ENCODE measurements around the gene NELL1. TPM values are rescaled to one million over a fixed set of nuclear protein-coding genes. Genes with fewer than 3 reads are reported as not detected.

The NELL1 gene
- total RNA-seq (2022) (not detected in 2 replicates), Bru-seq, nascent RNA (percentile 1 among the genes with signal in this experiment), BruChase-seq, experiment 1, labeled RNA remaining after a 2-hour chase (percentile 1 among the genes with signal in this experiment), BruChase-seq, experiment 2, labeled RNA remaining after a 6-hour chase (percentile 0 among the genes with signal in this experiment)
- long read RNA-seq = 0 reads

- Mint-ChIP-seq H3K27me3 (ENCODE audit: insufficient read depth, unreplicated experiment) (peaks cover 19% of the 10 kb centered on the region), H3K36me3 (ENCODE audit: insufficient read depth, unreplicated experiment) (no peaks in the 10 kb centered on the region), H3K4me3 (ENCODE audit: unreplicated experiment) (no peak within 1 kb of the TSS), H3K4me1 (ENCODE audit: low read depth, unreplicated experiment) (no peaks in the 10 kb centered on the region), H3K9me3 (ENCODE audit: unreplicated experiment) (no peaks in the 10 kb centered on the region), H3K27ac (ENCODE audit: unreplicated experiment) (no peak within 1 kb of the TSS)
- H3K9me3 ChIP-seq = no peaks in the 10 kb centered on the region
- no peaks in the 10 kb centered on the region for H3K4me1 ChIP-seq
- TF ChIP-seq CTCF (IDR thresholded peaks at IDR 0.05; ENCODE audit: insufficient read depth in 1 of 2, low read depth in 1 of 2, low read length in 1 of 2, severe bottlenecking in 1 of 2, unreplicated experiment in 1 of 2) = no peak
- no peaks in the 10 kb centered on the region for H3K36me3 ChIP-seq (ENCODE audit: control insufficient read depth, insufficient read depth, low read length)
- BruUV-seq (replicated peaks) = no TSS peak
- ChIA-PET POLR2A (no interaction called here), CTCF (no interaction called here)
- intact Hi-C loops (cut with micrococcal nuclease; ENCODE audit: unreplicated experiment) = no loop called here
- H3K27me3 ChIP-seq (replicated peaks; ENCODE audit: control insufficient read depth, insufficient read depth, low read length) = no peaks in the 10 kb centered on the region
- H3K4me3 ChIP-seq (ENCODE audit: low read depth, low read length) = no peak within 1 kb of the TSS
- DNase-seq = no peak
Observed at GRCh38 chr11:20668844-20669819, at the start of gene NELL1. NELL1 (plus strand) TSS chr11:20669586.

GRCh38 chr11:20620988-20621387 lies 48.4 kb upstream of the NELL1 start:
- Histone ChIP-seq H3K4me1 (no peaks in the 10 kb centered on the region), H3K9me3 (no peaks in the 10 kb centered on the region), H3K4me3 (ENCODE audit: low read depth, low read length) (no peak overlapping the region), H3K27me3 (replicated peaks; ENCODE audit: control insufficient read depth, insufficient read depth, low read length) (peaks cover 4% of the 10 kb centered on the region), H3K36me3 (ENCODE audit: control insufficient read depth, insufficient read depth, low read length) (no peaks in the 10 kb centered on the region)
- DNase-seq = no peak
- Mint-ChIP-seq H3K4me1 (ENCODE audit: low read depth, unreplicated experiment) (no peaks in the 10 kb centered on the region), H3K27me3 (ENCODE audit: insufficient read depth, unreplicated experiment) (peaks cover 19% of the 10 kb centered on the region), H3K36me3 (ENCODE audit: insufficient read depth, unreplicated experiment) (no peaks in the 10 kb centered on the region), H3K4me3 (ENCODE audit: unreplicated experiment) (no peak overlapping the region), H3K27ac (ENCODE audit: unreplicated experiment) (no peak overlapping the region), H3K9me3 (ENCODE audit: unreplicated experiment) (no peaks in the 10 kb centered on the region)
- CTCF ChIA-PET = no interaction called here
- intact Hi-C loops (cut with micrococcal nuclease; ENCODE audit: unreplicated experiment) = no loop called here
- no TSS peak for BruUV-seq (replicated peaks)
- POLR2A ChIA-PET = no interaction called here
- TF ChIP-seq CTCF (IDR thresholded peaks at IDR 0.05; ENCODE audit: insufficient read depth in 1 of 2, low read depth in 1 of 2, low read length in 1 of 2, severe bottlenecking in 1 of 2, unreplicated experiment in 1 of 2) = no peak

GRCh38 chr11:20621679-20622078 lies 47.7 kb upstream of the NELL1 start:
- no peak overlapping the region for H3K4me3 ChIP-seq (ENCODE audit: low read depth, low read length)
- Mint-ChIP-seq H3K4me3 (ENCODE audit: unreplicated experiment) (no peak overlapping the region), H3K27me3 (ENCODE audit: insufficient read depth, unreplicated experiment) (peaks cover 24% of the 10 kb centered on the region), H3K27ac (ENCODE audit: unreplicated experiment) (no peak overlapping the region), H3K9me3 (ENCODE audit: unreplicated experiment) (no peaks in the 10 kb centered on the region), H3K36me3 (ENCODE audit: insufficient read depth, unreplicated experiment) (no peaks in the 10 kb centered on the region), H3K4me1 (ENCODE audit: low read depth, unreplicated experiment) (no peaks in the 10 kb centered on the region)
- intact Hi-C loops (cut with micrococcal nuclease; ENCODE audit: unreplicated experiment) = no loop called here
- no peak for TF ChIP-seq CTCF (IDR thresholded peaks at IDR 0.05; ENCODE audit: insufficient read depth in 1 of 2, low read depth in 1 of 2, low read length in 1 of 2, severe bottlenecking in 1 of 2, unreplicated experiment in 1 of 2)
- ChIA-PET POLR2A (no interaction called here), CTCF (no interaction called here)
- no peaks in the 10 kb centered on the region for H3K36me3 ChIP-seq (ENCODE audit: control insufficient read depth, insufficient read depth, low read length)
- no peaks in the 10 kb centered on the region for H3K4me1 ChIP-seq
- no peaks in the 10 kb centered on the region for H3K9me3 ChIP-seq
- H3K27me3 ChIP-seq (replicated peaks; ENCODE audit: control insufficient read depth, insufficient read depth, low read length) = peaks cover 4% of the 10 kb centered on the region
- BruUV-seq (replicated peaks) = no TSS peak
- no peak for DNase-seq

Data from Caco-2 (cell line).